ENCODE data around the gene COG6. TPM values are rescaled to one million over a fixed set of nuclear protein-coding genes. Genes with fewer than 3 reads are reported as not detected.

The COG6 gene
- total and polyA plus RNA-seq, 2 of the 4 experiments (the other 2 are of a cell fraction), result 22.8 to 37.5 TPM

DNA sequence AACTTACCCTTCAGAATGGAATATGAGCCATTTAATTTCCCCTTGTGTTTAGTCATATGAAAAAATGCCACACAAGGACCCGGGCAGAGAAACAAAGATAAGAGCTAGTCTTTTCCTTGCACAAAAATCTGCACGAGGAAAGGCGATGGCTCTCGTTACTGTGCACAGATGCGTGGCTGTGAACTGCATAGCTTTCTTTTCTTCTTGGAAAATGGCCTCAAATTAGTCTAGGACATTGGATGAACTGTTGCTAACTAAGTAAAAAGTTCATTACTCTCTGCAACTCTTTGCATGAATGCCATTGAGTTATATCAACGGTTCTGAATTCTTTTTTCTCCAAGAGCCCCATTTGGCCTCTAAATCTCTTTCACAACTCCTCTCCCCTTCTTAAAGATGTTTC lies 125.2 kb downstream of the COG6 start:
- in situ Hi-C loops (cut with MboI; ENCODE audit: low sequenced_read_pairs), result no loop called here
- ATAC-seq (ENCODE audit: low read depth), result no peak

More for the DNA sequence above, 125.2 kb downstream of the COG6 start:
- H3K56ac ChIP-seq (ENCODE audit: extremely low read depth, insufficient read depth, low read length), result no peak overlapping the region
- H3K9me3 ChIP-seq (ENCODE audit: control insufficient read depth, insufficient read depth, low read length), result no peaks in the 10 kb centered on the region
- H2BK120ac ChIP-seq (ENCODE audit: low read depth, low read length), result no peak overlapping the region
- no peaks in the 10 kb centered on the region for H4K20me1 ChIP-seq (ENCODE audit: insufficient read depth, low read length)
- H3K4me2 ChIP-seq (ENCODE audit: low read depth, low read length), result no peak overlapping the region
- H2BK15ac ChIP-seq (ENCODE audit: low read depth, low read length), result no peak overlapping the region
- no peak overlapping the region for H3K4ac ChIP-seq (ENCODE audit: low read depth, low read length)
- BruUV-seq (replicated peaks), result no TSS peak
- intact Hi-C loops (cut with micrococcal nuclease) (no loop called here), dilution Hi-C loops (cut with HindIII; ENCODE audit: low sequenced_read_pairs, unreplicated experiment) (no loop called here)
- POLR2A ChIA-PET (ENCODE audit: unreplicated experiment), result no interaction called here
- no peak overlapping the region for H2BK5ac ChIP-seq (ENCODE audit: low read depth, low read length, poor library complexity, severe bottlenecking)
- CTCF ChIA-PET, result no interaction called here
- H4K8ac ChIP-seq (ENCODE audit: low read depth in 2 of 2, low read length in 2 of 2), result no peak overlapping the region
- no peaks in the 10 kb centered on the region for H3K36me3 ChIP-seq (ENCODE audit: control insufficient read depth, insufficient read depth, low read length)
- H4K5ac ChIP-seq (ENCODE audit: low read depth, low read length), result no peak overlapping the region
- H2AFZ ChIP-seq (replicated peaks; ENCODE audit: low read length, poor library complexity), result no peak overlapping the region
- no peak overlapping the region for H3K9ac ChIP-seq (ENCODE audit: low read depth, low read length)
- H2AK5ac ChIP-seq (ENCODE audit: low read depth, low read length), result no peak overlapping the region
- H3K18ac ChIP-seq (ENCODE audit: low read depth, low read length), result no peak overlapping the region
- peaks cover 6% of the 10 kb centered on the region; the same call in 1 of the 2 replicates for H3K9me1 ChIP-seq (ENCODE audit: insufficient read depth, low read length)
- DNase-seq, result no peak
- H3K27me3 ChIP-seq (ENCODE audit: control insufficient read depth, insufficient read depth, low read length), result no peaks in the 10 kb centered on the region
- no CpG with 5 or more reads among the region's 6 CpGs for WGBS, 2 experiments (ENCODE audit: extremely low coverage in 2 of 2, insufficient read length in 1 of 2)
- H4K91ac ChIP-seq (ENCODE audit: insufficient read depth, low read depth, low read length), result no peak overlapping the region
- H2BK20ac ChIP-seq (ENCODE audit: low read depth, low read length), result no peak overlapping the region
- H3K14ac ChIP-seq (replicated peaks; ENCODE audit: low read depth, low read length), result no peak overlapping the region
- no peak overlapping the region for H3K27ac ChIP-seq (ENCODE audit: insufficient read depth, low read length)
- TF ChIP-seq POLR2A (IDR thresholded peaks at IDR 0.05; ENCODE audit: low read depth, low read length), result no peak
- TF ChIP-seq, protein P1, sequence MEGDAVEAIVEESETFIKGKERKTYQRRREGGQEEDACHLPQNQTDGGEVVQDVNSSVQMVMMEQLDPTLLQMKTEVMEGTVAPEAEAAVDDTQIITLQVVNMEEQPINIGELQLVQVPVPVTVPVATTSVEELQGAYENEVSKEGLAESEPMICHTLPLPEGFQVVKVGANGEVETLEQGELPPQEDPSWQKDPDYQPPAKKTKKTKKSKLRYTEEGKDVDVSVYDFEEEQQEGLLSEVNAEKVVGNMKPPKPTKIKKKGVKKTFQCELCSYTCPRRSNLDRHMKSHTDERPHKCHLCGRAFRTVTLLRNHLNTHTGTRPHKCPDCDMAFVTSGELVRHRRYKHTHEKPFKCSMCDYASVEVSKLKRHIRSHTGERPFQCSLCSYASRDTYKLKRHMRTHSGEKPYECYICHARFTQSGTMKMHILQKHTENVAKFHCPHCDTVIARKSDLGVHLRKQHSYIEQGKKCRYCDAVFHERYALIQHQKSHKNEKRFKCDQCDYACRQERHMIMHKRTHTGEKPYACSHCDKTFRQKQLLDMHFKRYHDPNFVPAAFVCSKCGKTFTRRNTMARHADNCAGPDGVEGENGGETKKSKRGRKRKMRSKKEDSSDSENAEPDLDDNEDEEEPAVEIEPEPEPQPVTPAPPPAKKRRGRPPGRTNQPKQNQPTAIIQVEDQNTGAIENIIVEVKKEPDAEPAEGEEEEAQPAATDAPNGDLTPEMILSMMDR (conservative IDR thresholded peaks at IDR 0.05; ENCODE audit: low read depth, low read length), result no peak
- no peak for TF ChIP-seq RFX5 (IDR thresholded peaks at IDR 0.05; ENCODE audit: low read depth, low read length)
- no peak for TF ChIP-seq CHD1 (IDR thresholded peaks at IDR 0.05; ENCODE audit: low read depth, low read length)
- TF ChIP-seq MXI1 (IDR thresholded peaks at IDR 0.05; ENCODE audit: borderline replicate concordance, low read depth, low read length), result no peak
- no peak for TF ChIP-seq BHLHE40 (IDR thresholded peaks at IDR 0.05; ENCODE audit: low read depth, low read length)
- TF ChIP-seq NFE2L2 (IDR thresholded peaks at IDR 0.05; ENCODE audit: low read depth, low read length), result no peak
- TF ChIP-seq, protein P2, sequence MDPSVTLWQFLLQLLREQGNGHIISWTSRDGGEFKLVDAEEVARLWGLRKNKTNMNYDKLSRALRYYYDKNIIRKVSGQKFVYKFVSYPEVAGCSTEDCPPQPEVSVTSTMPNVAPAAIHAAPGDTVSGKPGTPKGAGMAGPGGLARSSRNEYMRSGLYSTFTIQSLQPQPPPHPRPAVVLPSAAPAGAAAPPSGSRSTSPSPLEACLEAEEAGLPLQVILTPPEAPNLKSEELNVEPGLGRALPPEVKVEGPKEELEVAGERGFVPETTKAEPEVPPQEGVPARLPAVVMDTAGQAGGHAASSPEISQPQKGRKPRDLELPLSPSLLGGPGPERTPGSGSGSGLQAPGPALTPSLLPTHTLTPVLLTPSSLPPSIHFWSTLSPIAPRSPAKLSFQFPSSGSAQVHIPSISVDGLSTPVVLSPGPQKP (IDR thresholded peaks at IDR 0.05; ENCODE audit: borderline replicate concordance, low read depth, low read length), result no peak
- no peak for TF ChIP-seq RCOR1 (IDR thresholded peaks at IDR 0.05; ENCODE audit: insufficient replicate concordance, low read length)
- TF ChIP-seq CEBPB (IDR thresholded peaks at IDR 0.05; ENCODE audit: low read depth, low read length), result no peak
- no peak for TF ChIP-seq MAFK (IDR thresholded peaks at IDR 0.05; ENCODE audit: low read depth, low read length)
- no peak for TF ChIP-seq SMC3 (IDR thresholded peaks at IDR 0.05; ENCODE audit: low read depth, low read length)
- no peak for TF ChIP-seq RAD21 (IDR thresholded peaks at IDR 0.05; ENCODE audit: low read length)
- TF ChIP-seq, protein P3, sequence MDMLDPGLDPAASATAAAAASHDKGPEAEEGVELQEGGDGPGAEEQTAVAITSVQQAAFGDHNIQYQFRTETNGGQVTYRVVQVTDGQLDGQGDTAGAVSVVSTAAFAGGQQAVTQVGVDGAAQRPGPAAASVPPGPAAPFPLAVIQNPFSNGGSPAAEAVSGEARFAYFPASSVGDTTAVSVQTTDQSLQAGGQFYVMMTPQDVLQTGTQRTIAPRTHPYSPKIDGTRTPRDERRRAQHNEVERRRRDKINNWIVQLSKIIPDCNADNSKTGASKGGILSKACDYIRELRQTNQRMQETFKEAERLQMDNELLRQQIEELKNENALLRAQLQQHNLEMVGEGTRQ (IDR thresholded peaks at IDR 0.05; ENCODE audit: low read depth, low read length), result no peak
- no peak for TF ChIP-seq FOS (IDR thresholded peaks at IDR 0.05; ENCODE audit: low read depth, low read length)
- no peak for TF ChIP-seq MAZ (IDR thresholded peaks at IDR 0.05; ENCODE audit: borderline replicate concordance, low read depth, low read length)
- peaks cover 11% of the 10 kb centered on the region; the same call in 1 of the 2 replicates for H3K4me1 ChIP-seq (ENCODE audit: control insufficient read depth, insufficient read depth, low read length)
- H3K4me3 ChIP-seq (ENCODE audit: insufficient read depth, low read depth, low read length), result no peak overlapping the region
- no peaks in the 10 kb centered on the region for H3K79me1 ChIP-seq (ENCODE audit: low read depth in 1 of 2, low read length in 2 of 2)
- H2AK9ac ChIP-seq (replicated peaks; ENCODE audit: low read depth, low read length, poor library complexity), result no peak overlapping the region
- no peak overlapping the region for H3K23ac ChIP-seq (ENCODE audit: low read depth, low read length)

All from IMR-90 (cell line).